MM.1S (cell line): ENCODE measurements around the gene NDUFS8.

Source experiments
- DNase-seq: peaks from one replicate; pipeline ENCODE4 v3.0.0-alpha.2; 2015
- H2AFZ ChIP-seq: fragments of 300-600 bp; sonication (generic); 2 replicates; pipeline ENCODE4 v1.6.0; 2016; ENCODE audit warnings: antibody characterized with exemption, low read length
- H3F3A ChIP-seq: fragments of 300-600 bp; sonication (generic); 2 replicates; pipeline ENCODE4 v1.6.1; 2016; ENCODE audit warnings: mild to moderate bottlenecking, antibody characterized with exemption, low read length, moderate library complexity, mixed read lengths; ENCODE audit not compliant: insufficient read depth
- H3K27ac ChIP-seq: fragments of 300-600 bp; sonication (generic); 2 replicates; pipeline ENCODE4 v1.5.1; 2016; ENCODE audit warnings: mild to moderate bottlenecking, low read length
- H3K27me3 ChIP-seq: fragments of 300-600 bp; sonication (generic); replicated peaks from 2 replicates; pipeline ENCODE4 v1.6.0; 2016; ENCODE audit warnings: low read length; ENCODE audit not compliant: insufficient read depth
- H3K36me3 ChIP-seq: fragments of 300-600 bp; sonication (generic); replicated peaks from 2 replicates; pipeline ENCODE4 v1.6.1; 2016; ENCODE audit warnings: mild to moderate bottlenecking, low read length, mixed read lengths; ENCODE audit not compliant: insufficient read depth
- H3K4me1 ChIP-seq: fragments of 300-600 bp; sonication (generic); 2 replicates; pipeline ENCODE4 v1.6.1; 2016; ENCODE audit warnings: low read length, mixed read lengths
- H3K4me2 ChIP-seq: fragments of 300-600 bp; sonication (generic); 2 replicates; pipeline ENCODE4 v1.6.0; 2016; ENCODE audit warnings: low read depth, low read length
- H3K4me3 ChIP-seq: fragments of 300-600 bp; sonication (generic); 2 replicates; pipeline ENCODE4 v1.5.1; 2016; ENCODE audit warnings: low read length, mixed read lengths
- H3K79me2 ChIP-seq: fragments of 300-600 bp; sonication (generic); 2 replicates; pipeline ENCODE4 v1.6.1; 2016; ENCODE audit warnings: mixed run types, low read length, mixed read lengths
- H3K9ac ChIP-seq: fragments of 300-600 bp; sonication (generic); 2 replicates; pipeline ENCODE4 v1.6.1; 2016; ENCODE audit warnings: low read length, mixed read lengths
- H3K9me2 ChIP-seq: fragments of 300-600 bp; sonication (generic); replicated peaks from 2 replicates; pipeline ENCODE4 v1.6.1; 2016; ENCODE audit warnings: mild to moderate bottlenecking, low read length, mixed read lengths; ENCODE audit not compliant: insufficient read depth
- H3K9me3 ChIP-seq: fragments of 300-600 bp; sonication (generic); replicated peaks from 2 replicates; pipeline ENCODE4 v1.6.1; 2016; ENCODE audit warnings: mild to moderate bottlenecking, low read length, mixed read lengths; ENCODE audit not compliant: insufficient read depth
- H4K20me1 ChIP-seq: fragments of 300-600 bp; sonication (generic); 2 replicates; pipeline ENCODE4 v1.6.1; 2016; ENCODE audit warnings: mild to moderate bottlenecking, low read length, moderate library complexity, mixed read lengths; ENCODE audit not compliant: insufficient read depth
- CTCF ChIP-seq: fragments of 300-600 bp; sonication (generic); IDR thresholded peaks from 2 replicates; pipeline ENCODE4 v1.5.1; 2016; ENCODE audit warnings: antibody characterized with exemption, low read length, mixed read lengths
- EZH2 ChIP-seq: fragments of 300-600 bp; sonication (generic); optimal IDR thresholded peaks from 2 replicates; pipeline ENCODE3; 2017; ENCODE audit warnings: low read depth, mild to moderate bottlenecking, antibody characterized with exemption, low read length, mixed read lengths
- EZH2phosphoT487 ChIP-seq: fragments of 300-600 bp; sonication (generic); IDR thresholded peaks from 2 replicates; pipeline ENCODE4 v1.6.1; 2018; ENCODE audit warnings: antibody characterized with exemption, low read length

The NDUFS8 gene

GRCh38 chr11:68043349-68044144, 13.1 kb downstream of the NDUFS8 start:
- H3K27ac ChIP-seq: no peak overlapping the region
- no peak overlapping the region for H3K4me3 ChIP-seq
- H3K9me3 ChIP-seq: no peaks in the 10 kb centered on the region
- H3K27me3 ChIP-seq: no peaks in the 10 kb centered on the region
- peaks cover 9% of the 10 kb centered on the region; the same call in 1 of the 2 replicates for H3F3A ChIP-seq
- H3K4me2 ChIP-seq: no peak overlapping the region
- H3K79me2 ChIP-seq: peaks cover 68% of the 10 kb centered on the region
- no peaks in the 10 kb centered on the region; the same call in 1 of the 2 replicates for H3K36me3 ChIP-seq
- no peaks in the 10 kb centered on the region for H3K9me2 ChIP-seq
- H3K9ac ChIP-seq: no peak overlapping the region
- no peak overlapping the region for H2AFZ ChIP-seq
- no peak for DNase-seq
- H3K4me1 ChIP-seq: peaks cover 10% of the 10 kb centered on the region
- no peak for TF ChIP-seq EZH2
- TF ChIP-seq EZH2phosphoT487: no peak
- no peak for TF ChIP-seq CTCF
- H4K20me1 ChIP-seq: peaks cover 5% of the 10 kb centered on the region; the same call in 1 of the 2 replicates

GRCh38 chr11:68044145-68044813, 13.8 kb downstream of the NDUFS8 start:
- Histone ChIP-seq H3K9me3 (no peaks in the 10 kb centered on the region), H2AFZ (no peak overlapping the region), H3K4me1 (peaks cover 9% of the 10 kb centered on the region), H3K27me3 (no peaks in the 10 kb centered on the region), H3K27ac (no peak overlapping the region), H3K79me2 (peaks cover 61% of the 10 kb centered on the region), H3K9ac (no peak overlapping the region), H3K9me2 (no peaks in the 10 kb centered on the region), H3K4me3 (no peak overlapping the region), H3K36me3 (no peaks in the 10 kb centered on the region; the same call in 1 of the 2 replicates), H3F3A (peaks cover 8% of the 10 kb centered on the region; the same call in 1 of the 2 replicates), H4K20me1 (peaks cover 5% of the 10 kb centered on the region; the same call in 1 of the 2 replicates), H3K4me2 (no peak overlapping the region)
- DNase-seq: no peak
- TF ChIP-seq EZH2 (no peak), CTCF (no peak), EZH2phosphoT487 (no peak)

GRCh38 chr11:68044898-68045351, 14.4 kb downstream of the NDUFS8 start:
- no peak overlapping the region for H3K4me3 ChIP-seq
- H2AFZ ChIP-seq: no peak overlapping the region
- no peaks in the 10 kb centered on the region for H3K9me2 ChIP-seq
- DNase-seq: no peak
- TF ChIP-seq EZH2 (no peak), CTCF (no peak), EZH2phosphoT487 (no peak)
- H4K20me1 ChIP-seq: peaks cover 5% of the 10 kb centered on the region; the same call in 1 of the 2 replicates
- H3K27ac ChIP-seq: no peak overlapping the region
- H3K27me3 ChIP-seq: no peaks in the 10 kb centered on the region
- H3K79me2 ChIP-seq: peaks cover 54% of the 10 kb centered on the region
- peaks cover 9% of the 10 kb centered on the region for H3K4me1 ChIP-seq
- no peaks in the 10 kb centered on the region; the same call in 1 of the 2 replicates for H3K36me3 ChIP-seq
- peaks cover 4% of the 10 kb centered on the region; the same call in 1 of the 2 replicates for H3F3A ChIP-seq
- H3K4me2 ChIP-seq: no peak overlapping the region
- no peak overlapping the region for H3K9ac ChIP-seq
- no peaks in the 10 kb centered on the region for H3K9me3 ChIP-seq
